ENCODE data around the gene LAMB4.

LAMB4 gene

DNA sequence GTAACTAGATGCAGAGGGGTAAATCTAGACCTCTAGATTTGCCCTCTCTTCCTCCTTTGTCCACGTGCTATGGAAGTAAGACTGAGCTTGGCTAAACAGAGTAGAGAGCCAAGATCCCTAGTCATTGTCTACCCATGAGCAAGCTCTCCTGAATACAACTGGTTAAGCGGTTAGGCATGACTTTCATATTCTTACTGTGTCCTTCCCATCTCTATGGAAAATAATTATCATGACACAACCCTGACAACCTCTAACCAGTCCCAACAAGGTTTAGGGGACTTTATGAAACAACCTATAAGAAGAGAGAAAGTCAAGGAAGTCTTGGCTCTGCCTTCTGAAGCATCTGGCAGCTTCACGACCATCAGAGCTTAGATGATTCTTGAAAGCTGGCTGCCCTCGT is 7.8 kb upstream of the LAMB4 start:
- Histone ChIP-seq H3K27me3 (no peaks in the 10 kb centered on the region), H3K4me1 (peaks cover 4% of the 10 kb centered on the region)

DNA sequence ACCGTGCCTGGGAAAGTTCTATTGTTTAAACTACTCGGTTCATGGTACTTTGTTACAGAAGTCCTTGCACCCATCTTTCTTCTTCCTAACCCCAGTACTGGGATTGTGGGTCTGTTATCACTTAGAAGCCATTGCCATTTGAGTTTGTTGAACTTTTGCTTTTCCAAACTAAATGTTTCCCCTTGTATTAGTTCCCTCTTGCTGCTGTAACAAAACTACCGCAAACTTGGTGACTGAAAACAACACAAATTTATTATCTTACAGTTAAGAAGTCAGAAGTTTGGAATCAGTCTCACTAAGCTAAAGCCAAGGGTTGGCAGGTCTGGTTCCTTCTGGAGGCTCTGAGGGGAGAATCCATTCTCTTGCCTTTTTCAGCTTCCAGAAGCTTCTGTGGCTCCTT is 6.9 kb upstream of the LAMB4 start:
- Histone ChIP-seq H3K36me3 (no peaks in the 10 kb centered on the region), H3K9me3 (no peaks in the 10 kb centered on the region), H3K4me1 (peaks cover 4% of the 10 kb centered on the region), H3K27me3 (no peaks in the 10 kb centered on the region), H3K4me3 (ENCODE audit: low read depth, low read length) (no peak overlapping the region)
- TF ChIP-seq CTCF (IDR thresholded peaks at IDR 0.05; ENCODE audit: low read depth, low read length): no peak
- no peak for DNase-seq

More for the DNA sequence above, 7.8 kb upstream of the LAMB4 start:
- no peaks in the 10 kb centered on the region for H3K36me3 ChIP-seq
- H3K9me3 ChIP-seq: no peaks in the 10 kb centered on the region
- DNase-seq: no peak
- no peak overlapping the region for H3K4me3 ChIP-seq (ENCODE audit: low read depth, low read length)
- TF ChIP-seq CTCF (IDR thresholded peaks at IDR 0.05; ENCODE audit: low read depth, low read length): no peak

GRCh38 chr7:108136191-108136688 is 6.1 kb upstream of the LAMB4 start:
- Histone ChIP-seq H3K4me1 (peaks cover 4% of the 10 kb centered on the region), H3K36me3 (no peaks in the 10 kb centered on the region), H3K27me3 (no peaks in the 10 kb centered on the region), H3K9me3 (no peaks in the 10 kb centered on the region), H3K4me3 (ENCODE audit: low read depth, low read length) (no peak overlapping the region)
- DNase-seq: no peak
- no peak for TF ChIP-seq CTCF (IDR thresholded peaks at IDR 0.05; ENCODE audit: low read depth, low read length)

- no peaks in the 10 kb centered on the region for H3K9me3 ChIP-seq
- peaks cover 4% of the 10 kb centered on the region for H3K4me1 ChIP-seq
- H3K36me3 ChIP-seq: no peaks in the 10 kb centered on the region
- DNase-seq: no peak
- no peak overlapping the region for H3K4me3 ChIP-seq (ENCODE audit: low read depth, low read length)
- no peak for TF ChIP-seq CTCF (IDR thresholded peaks at IDR 0.05; ENCODE audit: low read depth, low read length)
- H3K27me3 ChIP-seq: no peaks in the 10 kb centered on the region
These were observed 5.5 kb upstream of the LAMB4 start for GRCh38 chr7:108135446-108136190.

GRCh38 chr7:108134486-108134885 is 4.3 kb upstream of the LAMB4 start:
- Histone ChIP-seq H3K27me3 (no peaks in the 10 kb centered on the region), H3K36me3 (no peaks in the 10 kb centered on the region), H3K9me3 (no peaks in the 10 kb centered on the region), H3K4me3 (ENCODE audit: low read depth, low read length) (no peak overlapping the region), H3K4me1 (peaks cover 3% of the 10 kb centered on the region)
- DNase-seq: no peak
- TF ChIP-seq CTCF (IDR thresholded peaks at IDR 0.05; ENCODE audit: low read depth, low read length): no peak

- DNase-seq: peak; percentile 27
- no peak overlapping the region for H3K4me3 ChIP-seq (ENCODE audit: low read depth, low read length)
- no peaks in the 10 kb centered on the region; the same call in 1 of the 2 replicates for H3K4me1 ChIP-seq
- no peaks in the 10 kb centered on the region for H3K9me3 ChIP-seq
- no peaks in the 10 kb centered on the region for H3K36me3 ChIP-seq
- no peaks in the 10 kb centered on the region for H3K27me3 ChIP-seq
- no peak for TF ChIP-seq CTCF (IDR thresholded peaks at IDR 0.05; ENCODE audit: low read depth, low read length)
These were observed 2.5 kb upstream of the LAMB4 start for GRCh38 chr7:108132551-108133265.
